Left lung (tissue), 10 donors: ENCODE results near the gene ANKS1B. TPM values are rescaled to one million over a fixed set of nuclear protein-coding genes. Genes with fewer than 3 reads are reported as not detected.

ENCODE experiments used
- ATAC-seq: fragments of 200-7000 bp; cut with Tn5 transposase; one replicate; pipeline ENCODE4 v1.9.1; 2020; ENCODE audit warnings: moderate library complexity
- DNase-seq, 4 donors: peaks; one replicate each; pipeline ENCODE4 v3.0.0-alpha.2; 2013 to 2020
- H3K27ac ChIP-seq, 2 donors: fragments of 200-600 bp; sonication (generic) in 1 of 2; one replicate each; pipeline versions ENCODE4 v1.5.0 to v1.8.0; 2020 to 2021
- H3K27me3 ChIP-seq, 2 donors: fragments of 200-600 bp; sonication (generic) in 1 of 2; one replicate each; pipeline versions ENCODE4 v1.5.0 to v1.8.0; 2020 to 2021
- H3K36me3 ChIP-seq, 2 donors: fragments of 200-600 bp; sonication (generic) in 1 of 2; one replicate each; pipeline versions ENCODE4 v1.5.0 to v1.8.0; 2020 to 2021
- H3K4me1 ChIP-seq, 2 donors: fragments of 200-600 bp; one replicate each; pipeline ENCODE4 v1.8.0; 2021
- H3K4me3 ChIP-seq, 2 donors: fragments of 200-600 bp; sonication (generic) in 1 of 2; one replicate each; pipeline versions ENCODE4 v1.5.0 to v1.8.0; 2020 to 2021; ENCODE audit warnings: mild to moderate bottlenecking in 1 of 2
- H3K9me3 ChIP-seq, 2 donors: fragments of 200-600 bp; sonication (generic) in 1 of 2; one replicate each; pipeline versions ENCODE4 v1.5.0 to v1.8.0; 2020 to 2021
- intact Hi-C, 2 donors: fragments of 100-400 bp; cut with DNase I; formaldehyde crosslinking; loops; one replicate each; pipeline versions ENCODE4 v1.11.2 to v1.14.2; 2022
- polyA plus RNA-seq, 6 donors: library from polyadenylated mRNA; unstranded; fragments of 120-200 nt; gene quantifications; one replicate each; pipeline ENCODE4 v1.2.1, GENCODE V29; 2013; ENCODE audit not compliant: insufficient read length in 6 of 6
- total RNA-seq, 2 donors: library from RNA; stranded (reverse); fragmentation: NEBNext Ultra II Directional; extraction: Animal tissue kit (Norgen Biotek cat#: 25700); gene quantifications; one replicate each; pipeline ENCODE4 v1.2.1, GENCODE V29; 2021
- TF ChIP-seq, protein P1 (sequence below), 2 donors: fragments of 200-600 bp; sonication (generic) in 1 of 2; IDR thresholded peaks; one replicate each; pipeline versions ENCODE4 v1.5.0 to v1.8.0; 2021; ENCODE audit warnings: antibody characterized with exemption in 2 of 2
- donor health status: DM: no; HTN: yes; CAD: no.
- donor health status: DM: no; HTN: no; CAD: no.

The ANKS1B gene
- total and polyA plus RNA-seq, 8 donors: 4.9 to 31.8 (median 14.9) TPM

DNA sequence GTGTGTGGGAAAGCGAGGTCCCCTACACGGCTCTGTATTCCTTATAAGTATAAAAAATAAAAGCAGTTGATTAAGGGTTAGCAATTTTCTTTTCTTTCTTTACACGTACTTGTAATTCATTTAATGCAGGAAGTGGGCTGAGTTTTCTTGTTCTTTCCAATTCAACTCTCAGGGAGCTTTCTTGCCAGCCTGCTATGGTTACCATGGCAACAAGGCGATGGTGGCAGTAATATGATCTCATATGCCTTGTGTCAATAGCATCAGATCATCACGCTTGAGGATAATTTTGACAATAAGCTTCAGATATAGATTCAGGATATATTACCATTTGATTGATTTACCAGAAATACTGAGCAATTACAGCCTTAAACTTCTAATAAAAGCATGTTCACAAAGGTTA is 873.1 kb downstream of the ANKS1B start:
- H3K27ac ChIP-seq: no peak overlapping the region
- intact Hi-C loops: no loop called here
- TF ChIP-seq, protein P1, sequence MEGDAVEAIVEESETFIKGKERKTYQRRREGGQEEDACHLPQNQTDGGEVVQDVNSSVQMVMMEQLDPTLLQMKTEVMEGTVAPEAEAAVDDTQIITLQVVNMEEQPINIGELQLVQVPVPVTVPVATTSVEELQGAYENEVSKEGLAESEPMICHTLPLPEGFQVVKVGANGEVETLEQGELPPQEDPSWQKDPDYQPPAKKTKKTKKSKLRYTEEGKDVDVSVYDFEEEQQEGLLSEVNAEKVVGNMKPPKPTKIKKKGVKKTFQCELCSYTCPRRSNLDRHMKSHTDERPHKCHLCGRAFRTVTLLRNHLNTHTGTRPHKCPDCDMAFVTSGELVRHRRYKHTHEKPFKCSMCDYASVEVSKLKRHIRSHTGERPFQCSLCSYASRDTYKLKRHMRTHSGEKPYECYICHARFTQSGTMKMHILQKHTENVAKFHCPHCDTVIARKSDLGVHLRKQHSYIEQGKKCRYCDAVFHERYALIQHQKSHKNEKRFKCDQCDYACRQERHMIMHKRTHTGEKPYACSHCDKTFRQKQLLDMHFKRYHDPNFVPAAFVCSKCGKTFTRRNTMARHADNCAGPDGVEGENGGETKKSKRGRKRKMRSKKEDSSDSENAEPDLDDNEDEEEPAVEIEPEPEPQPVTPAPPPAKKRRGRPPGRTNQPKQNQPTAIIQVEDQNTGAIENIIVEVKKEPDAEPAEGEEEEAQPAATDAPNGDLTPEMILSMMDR (IDR thresholded peaks at IDR 0.05): no peak
- H3K4me3 ChIP-seq: no peak overlapping the region
- ATAC-seq: no peak
- peaks cover 0 to 2% of the 10 kb centered on the region in 2 donors for H3K9me3 ChIP-seq
- no peaks in the 10 kb centered on the region for H3K27me3 ChIP-seq
- no peaks in the 10 kb centered on the region for H3K4me1 ChIP-seq
- H3K36me3 ChIP-seq: no peaks in the 10 kb centered on the region
- no peak for DNase-seq

DNA sequence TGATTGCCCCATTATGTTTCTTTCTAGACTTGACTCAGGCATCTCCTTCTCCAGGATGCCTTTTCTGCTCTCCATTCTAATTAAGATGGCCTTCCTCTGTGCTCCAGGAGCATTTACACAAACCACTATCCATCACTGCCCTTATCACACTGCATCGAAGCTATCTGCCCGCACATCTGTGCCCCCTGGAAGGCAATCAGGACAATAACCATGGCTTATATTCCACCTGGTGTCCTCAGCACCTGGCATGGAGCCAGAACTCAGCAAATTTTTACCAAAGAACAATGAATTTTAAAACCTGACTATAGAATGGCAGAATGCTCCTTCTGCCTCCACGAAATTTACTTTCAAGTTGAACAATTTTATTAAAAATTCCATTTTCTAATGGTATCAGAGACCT is 873.9 kb downstream of the ANKS1B start:
- H3K4me3 ChIP-seq: no peak overlapping the region
- H3K9me3 ChIP-seq: no peaks in the 10 kb centered on the region
- intact Hi-C loops: no loop called here
- no peak for ATAC-seq
- no peaks in the 10 kb centered on the region for H3K27me3 ChIP-seq
- H3K4me1 ChIP-seq: no peaks in the 10 kb centered on the region
- no peak for DNase-seq
- H3K27ac ChIP-seq: no peak overlapping the region
- H3K36me3 ChIP-seq: no peaks in the 10 kb centered on the region
- TF ChIP-seq, protein P1 (IDR thresholded peaks at IDR 0.05): no peak

DNA sequence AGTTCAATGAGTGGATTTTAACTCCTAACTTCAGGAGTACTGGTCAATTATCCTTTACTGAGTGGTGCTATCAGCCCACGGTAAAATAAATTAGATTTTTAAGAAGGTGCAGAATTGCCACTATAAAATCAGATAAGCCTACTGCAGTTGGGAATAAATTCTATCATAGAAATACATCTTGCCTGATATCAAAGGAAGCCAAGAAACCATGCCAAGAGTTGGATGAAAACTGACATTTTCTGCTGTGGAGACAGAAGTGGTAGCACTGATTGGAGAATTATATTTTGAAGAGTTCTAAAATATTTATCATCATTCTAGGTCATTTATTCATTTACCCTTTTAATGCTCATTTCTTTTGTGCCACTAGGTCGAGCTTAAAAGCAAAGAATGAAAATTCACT is 874.5 kb downstream of the ANKS1B start:
- Histone ChIP-seq H3K9me3 (no peaks in the 10 kb centered on the region), H3K27me3 (no peaks in the 10 kb centered on the region), H3K27ac (no peak overlapping the region), H3K4me1 (no peaks in the 10 kb centered on the region), H3K36me3 (no peaks in the 10 kb centered on the region), H3K4me3 (no peak overlapping the region)
- intact Hi-C loops: no loop called here
- ATAC-seq (no peak), DNase-seq (no peak)
- TF ChIP-seq, protein P1 (IDR thresholded peaks at IDR 0.05): no peak

DNA sequence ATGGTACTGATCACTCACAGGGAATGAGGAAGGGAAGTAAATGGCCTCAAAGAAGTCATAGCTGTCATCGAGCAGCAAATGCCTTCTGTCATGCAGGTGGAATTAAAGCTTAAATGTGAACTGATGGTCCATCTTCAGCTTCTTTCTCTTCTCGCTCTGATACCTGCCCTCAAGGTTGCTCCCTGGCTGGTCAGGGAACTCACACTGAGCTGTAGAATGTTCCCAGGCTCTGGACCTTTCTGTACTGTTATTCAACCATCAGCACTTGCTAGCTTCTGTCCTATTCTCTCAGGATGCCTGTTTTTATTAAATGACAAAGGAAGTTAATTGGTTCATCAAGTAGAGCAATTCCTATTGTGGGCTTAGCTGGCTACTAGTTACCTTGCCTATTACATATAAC is 875.8 kb downstream of the ANKS1B start:
- H3K4me1 ChIP-seq: no peaks in the 10 kb centered on the region
- H3K4me3 ChIP-seq: no peak overlapping the region
- intact Hi-C loops: no loop called here
- ATAC-seq (no peak), DNase-seq (no peak)
- H3K27ac ChIP-seq: no peak overlapping the region
- no peaks in the 10 kb centered on the region for H3K27me3 ChIP-seq
- H3K36me3 ChIP-seq: no peaks in the 10 kb centered on the region
- no peaks in the 10 kb centered on the region for H3K9me3 ChIP-seq
- TF ChIP-seq, protein P1 (IDR thresholded peaks at IDR 0.05): no peak

DNA sequence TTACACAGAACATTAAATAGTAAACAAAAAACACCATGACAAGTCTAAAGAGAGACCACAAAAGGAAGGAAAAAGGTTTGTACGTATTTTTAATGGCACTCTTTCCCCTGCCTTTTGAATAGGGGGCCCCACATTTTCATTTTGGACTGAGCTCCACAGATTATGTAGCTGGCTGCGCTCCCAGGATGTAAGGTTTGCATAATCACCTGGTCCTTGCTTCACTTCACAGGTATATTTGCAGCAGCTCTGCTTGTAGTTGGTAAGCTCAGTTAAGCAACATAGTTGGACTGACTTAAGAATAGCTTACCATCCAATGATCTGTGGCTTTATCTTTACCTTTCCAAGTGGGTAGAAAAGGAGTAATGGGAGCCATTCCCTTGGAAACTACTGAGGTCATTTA is 885.0 kb downstream of the ANKS1B start:
- DNase-seq: no peak
- intact Hi-C loops: no loop called here
- no peaks in the 10 kb centered on the region for H3K36me3 ChIP-seq

More for the DNA sequence above, 885.0 kb downstream of the ANKS1B start:
- Histone ChIP-seq H3K4me3 (no peak overlapping the region), H3K27me3 (no peaks in the 10 kb centered on the region), H3K9me3 (no peaks in the 10 kb centered on the region), H3K27ac (no peak overlapping the region), H3K4me1 (no peaks in the 10 kb centered on the region)
- ATAC-seq: no peak
- TF ChIP-seq, protein P1 (IDR thresholded peaks at IDR 0.05): no peak
